Neuronal stem cell (in vitro differentiated cells): ENCODE data around the gene ATG14.

ENCODE experiments used
- DNase-seq: peaks from one replicate; pipeline ENCODE4 v3.0.0-alpha.2; 2013; ENCODE audit warnings: low spot score
- H2AFZ ChIP-seq: one replicate; pipeline ENCODE4 v1.6.1; 2013; ENCODE audit warnings: mild to moderate bottlenecking, low read length, inconsistent platforms
- H2AK5ac ChIP-seq: 2 replicates; pipeline ENCODE4 v1.6.1; 2013; ENCODE audit warnings: low read depth, mild to moderate bottlenecking, inconsistent platforms, low read length, moderate library complexity, mixed read lengths
- H2BK120ac ChIP-seq: 2 replicates; pipeline ENCODE4 v1.6.1; 2013; ENCODE audit warnings: low read depth, mild to moderate bottlenecking, inconsistent platforms, low read length, moderate library complexity, mixed read lengths
- H2BK12ac ChIP-seq: one replicate; pipeline ENCODE4 v1.6.1; 2013; ENCODE audit warnings: low read length, inconsistent platforms
- H2BK15ac ChIP-seq: 2 replicates; pipeline ENCODE4 v1.6.1; 2013; ENCODE audit warnings: mild to moderate bottlenecking, low read length, inconsistent platforms, mixed read lengths
- H2BK5ac ChIP-seq: one replicate; pipeline ENCODE4 v1.6.1; 2013; ENCODE audit warnings: inconsistent platforms, mild to moderate bottlenecking, low read length, moderate library complexity
- H3K14ac ChIP-seq: one replicate; pipeline ENCODE4 v1.6.1; 2013; ENCODE audit warnings: low read length, inconsistent platforms
- H3K18ac ChIP-seq: 2 replicates; pipeline ENCODE4 v1.6.1; 2013; ENCODE audit warnings: low read length, inconsistent platforms
- H3K23ac ChIP-seq: 2 replicates; pipeline ENCODE4 v1.6.1; 2013; ENCODE audit warnings: low read depth, mild to moderate bottlenecking, mixed read lengths, low read length, inconsistent platforms; ENCODE audit not compliant: poor library complexity
- H3K27ac ChIP-seq: replicated peaks from 3 replicates; pipeline ENCODE4 v1.5.1; 2013; ENCODE audit warnings: low read length, inconsistent platforms
- H3K27me3 ChIP-seq, 3 experiments: 2 replicates each; pipeline ENCODE4 v1.6.1; 2013; ENCODE audit warnings: low read length in 3 of 3, mild to moderate bottlenecking in 2 of 3, inconsistent platforms in 1 of 3, low read depth in 1 of 3, mixed read lengths in 1 of 3, moderate library complexity in 1 of 3; ENCODE audit not compliant: control insufficient read depth in 3 of 3, insufficient read depth in 3 of 3
- H3K36me3 ChIP-seq, 2 donors: replicated peaks in 1 of 2; 2 replicates each; pipeline ENCODE4 v1.6.1; 2013; ENCODE audit warnings: low read length in 2 of 2; ENCODE audit not compliant: control insufficient read depth in 2 of 2, insufficient read depth in 2 of 2
- H3K4ac ChIP-seq: 2 replicates; pipeline ENCODE4 v1.6.1; 2013; ENCODE audit warnings: inconsistent platforms, mild to moderate bottlenecking, low read length, moderate library complexity
- H3K4me1 ChIP-seq, 2 donors: 1 replicate in 1 of 2; 2 replicates in 1 of 2; pipeline ENCODE4 v1.6.1; 2013; ENCODE audit warnings: low read length in 2 of 2, low read depth in 1 of 2; ENCODE audit not compliant: control insufficient read depth in 2 of 2, insufficient read depth in 1 of 2
- H3K4me2 ChIP-seq: one replicate; pipeline ENCODE4 v1.6.1; 2013; ENCODE audit warnings: mild to moderate bottlenecking, low read length, inconsistent platforms; ENCODE audit not compliant: insufficient read depth, poor library complexity, severe bottlenecking
- H3K4me3 ChIP-seq, 2 donors: 2 replicates each; pipeline ENCODE4 v1.5.1; 2013; ENCODE audit warnings: low read length in 2 of 2, mild to moderate bottlenecking in 2 of 2, inconsistent platforms in 1 of 2, moderate library complexity in 1 of 2
- H3K79me1 ChIP-seq: one replicate; pipeline ENCODE4 v1.6.1; 2013; ENCODE audit warnings: low read depth, mild to moderate bottlenecking, inconsistent platforms, low read length, moderate library complexity
- H3K9ac ChIP-seq: one replicate; pipeline ENCODE4 v1.6.1; 2013; ENCODE audit warnings: mild to moderate bottlenecking, low read depth, low read length, inconsistent platforms; ENCODE audit not compliant: poor library complexity
- H3K9me3 ChIP-seq, 2 donors: replicated peaks in 1 of 2; 2 replicates each; pipeline versions ENCODE3 to v1.6.1; 2013; ENCODE audit warnings: low read length in 2 of 2, mild to moderate bottlenecking in 2 of 2, inconsistent platforms in 1 of 2, low read depth in 1 of 2, mixed read lengths in 1 of 2, moderate library complexity in 1 of 2; ENCODE audit not compliant: control insufficient read depth in 2 of 2, insufficient read depth in 1 of 2
- H4K8ac ChIP-seq: one replicate; pipeline ENCODE4 v1.6.1; 2013; ENCODE audit warnings: low read depth, mild to moderate bottlenecking, inconsistent platforms, low read length, moderate library complexity
- H4K91ac ChIP-seq: one replicate; pipeline ENCODE4 v1.6.1; 2013; ENCODE audit warnings: low read length, low read depth, mild to moderate bottlenecking, inconsistent platforms; ENCODE audit not compliant: poor library complexity
- WGBS, 2 donors: extraction: QIAGEN DNeasy Blood & Tissue Kit; methylation state at CpG; one replicate each; pipeline ENCODE4 v1.1.7; 2013; ENCODE audit warnings: missing lambda C conversion rate in 2 of 2, mixed read lengths in 1 of 2; ENCODE audit not compliant: insufficient read length in 2 of 2, insufficient replicate concordance in 1 of 2; ENCODE audit errors: extremely low coverage in 2 of 2; 5-methylcytosine and 5-hydroxymethylcytosine counted together

The ATG14 gene

GRCh38 chr14:55341781-55342180, 69.8 kb downstream of the ATG14 start:
- Histone ChIP-seq H2AFZ (no peak overlapping the region), H3K4me2 (no peak overlapping the region), H4K91ac (no peak overlapping the region), H3K79me1 (no peaks in the 10 kb centered on the region), H3K14ac (no peak overlapping the region), H2BK15ac (no peak overlapping the region), H2BK12ac (no peak overlapping the region), H2BK5ac (no peak overlapping the region), H2BK120ac (no peak overlapping the region), H3K9me3 (no peaks in the 10 kb centered on the region), H3K4me1 (peaks cover 0 to 3% of the 10 kb centered on the region in 2 donors), H2AK5ac (no peak overlapping the region), H3K4me3 (no peak overlapping the region), H3K36me3 (no peaks in the 10 kb centered on the region), H3K27me3 (no peaks in the 10 kb centered on the region), H3K4ac (no peak overlapping the region), H3K23ac (no peak overlapping the region), H3K9ac (no peak overlapping the region), H3K27ac (no peak overlapping the region), H4K8ac (no peak overlapping the region), H3K18ac (no peak overlapping the region)
- no peak for DNase-seq
- WGBS, 2 donors = no CpG with 5 or more reads among the region's 2 CpGs

DNA sequence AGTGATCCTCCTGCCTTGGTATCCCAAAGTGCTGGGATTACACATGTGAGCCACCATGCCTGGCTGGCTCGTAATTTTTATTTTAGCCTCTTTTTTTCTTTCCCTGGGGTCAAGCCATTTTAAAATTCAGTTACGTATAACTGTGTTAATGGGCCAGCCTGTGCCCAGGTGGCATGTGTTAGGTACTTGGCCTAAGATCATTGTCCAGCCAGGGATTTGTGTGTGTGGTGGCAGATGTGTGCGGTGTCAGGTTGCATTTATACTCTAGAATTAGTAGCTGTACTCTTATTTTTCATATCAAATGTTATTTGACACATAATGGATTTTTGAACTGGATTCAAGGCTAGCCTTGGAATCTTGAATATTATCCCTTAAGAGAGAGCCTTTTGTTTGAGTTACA, 71.1 kb downstream of the ATG14 start:
- no peaks in the 10 kb centered on the region for H3K36me3 ChIP-seq
- H3K79me1 ChIP-seq = no peaks in the 10 kb centered on the region
- H2BK15ac ChIP-seq = no peak overlapping the region
- no peak overlapping the region for H3K9ac ChIP-seq
- H3K23ac ChIP-seq = no peak overlapping the region
- no CpG with 5 or more reads among the region's 3 CpGs for WGBS, 2 donors
- no peak overlapping the region for H2AK5ac ChIP-seq
- H3K4me2 ChIP-seq = no peak overlapping the region
- no peak overlapping the region for H3K18ac ChIP-seq
- H2AFZ ChIP-seq = no peak overlapping the region
- no peak for DNase-seq
- no peak overlapping the region for H2BK5ac ChIP-seq
- no peak overlapping the region for H3K14ac ChIP-seq
- H2BK120ac ChIP-seq = no peak overlapping the region
- no peak overlapping the region for H3K4me3 ChIP-seq
- no peak overlapping the region for H4K8ac ChIP-seq
- H4K91ac ChIP-seq = no peak overlapping the region
- H3K4ac ChIP-seq = no peak overlapping the region
- H2BK12ac ChIP-seq = no peak overlapping the region
- H3K4me1 ChIP-seq = peaks cover 0 to 3% of the 10 kb centered on the region in 2 donors
- H3K27ac ChIP-seq = no peak overlapping the region
- H3K9me3 ChIP-seq = no peaks in the 10 kb centered on the region
- no peaks in the 10 kb centered on the region for H3K27me3 ChIP-seq

DNA sequence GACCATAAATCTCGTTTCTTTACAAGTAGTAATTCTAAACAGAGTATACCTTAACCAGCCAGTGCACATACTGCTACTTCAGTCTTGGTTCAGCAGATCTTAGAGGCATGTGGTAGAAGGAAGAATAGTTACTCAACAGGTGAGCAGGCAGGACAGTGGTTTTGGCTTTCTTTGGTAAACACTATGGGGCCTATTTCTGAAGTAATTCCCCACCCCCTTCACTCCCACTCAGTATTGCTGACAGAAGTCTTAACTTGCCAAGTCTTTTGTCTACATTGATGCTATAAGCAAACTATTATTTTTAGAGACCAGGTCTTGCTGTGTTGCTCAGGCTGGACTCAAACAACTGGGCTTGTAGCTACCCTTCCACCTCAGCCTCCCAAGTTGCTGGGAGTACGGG, 71.9 kb downstream of the ATG14 start:
- H2BK12ac ChIP-seq = no peak overlapping the region
- H3K14ac ChIP-seq = no peak overlapping the region
- H3K4ac ChIP-seq = no peak overlapping the region
- H2BK5ac ChIP-seq = no peak overlapping the region
- DNase-seq = no peak
- no peak overlapping the region for H3K18ac ChIP-seq
- H4K91ac ChIP-seq = no peak overlapping the region
- no CpG with 5 or more reads among the region's 2 CpGs for WGBS, 2 donors
- H4K8ac ChIP-seq = no peak overlapping the region
- no peak overlapping the region for H2AK5ac ChIP-seq
- H3K36me3 ChIP-seq = no peaks in the 10 kb centered on the region
- H3K4me1 ChIP-seq = peaks cover 0 to 3% of the 10 kb centered on the region in 2 donors
- H3K27me3 ChIP-seq = no peaks in the 10 kb centered on the region
- H3K4me2 ChIP-seq = no peak overlapping the region
- no peaks in the 10 kb centered on the region for H3K9me3 ChIP-seq
- H3K9ac ChIP-seq = no peak overlapping the region
- H2BK15ac ChIP-seq = no peak overlapping the region
- no peak overlapping the region for H3K4me3 ChIP-seq
- no peak overlapping the region for H3K23ac ChIP-seq
- H3K27ac ChIP-seq = no peak overlapping the region
- H3K79me1 ChIP-seq = no peaks in the 10 kb centered on the region
- H2BK120ac ChIP-seq = no peak overlapping the region
- no peak overlapping the region for H2AFZ ChIP-seq

- H4K8ac ChIP-seq = no peak overlapping the region
- H3K36me3 ChIP-seq = no peaks in the 10 kb centered on the region
- H2AFZ ChIP-seq = no peak overlapping the region
- H3K14ac ChIP-seq = no peak overlapping the region
- peaks cover 0 to 3% of the 10 kb centered on the region in 2 donors for H3K4me1 ChIP-seq
- no CpG with 5 or more reads among the region's 3 CpGs for WGBS, 2 donors
- no peak overlapping the region for H3K4ac ChIP-seq
- H2AK5ac ChIP-seq = no peak overlapping the region
- no peak overlapping the region for H4K91ac ChIP-seq
- H3K9me3 ChIP-seq = no peaks in the 10 kb centered on the region
- H2BK15ac ChIP-seq = no peak overlapping the region
- no peak overlapping the region for H3K9ac ChIP-seq
- H3K4me2 ChIP-seq = no peak overlapping the region
- DNase-seq = no peak
- no peak overlapping the region for H2BK120ac ChIP-seq
- H2BK12ac ChIP-seq = no peak overlapping the region
- no peak overlapping the region for H3K4me3 ChIP-seq
- no peak overlapping the region for H2BK5ac ChIP-seq
- no peak overlapping the region for H3K18ac ChIP-seq
- no peak overlapping the region for H3K23ac ChIP-seq
- no peak overlapping the region for H3K27ac ChIP-seq
- peaks cover 2% of the 10 kb centered on the region for H3K79me1 ChIP-seq
- H3K27me3 ChIP-seq = no peaks in the 10 kb centered on the region
Observed at GRCh38 chr14:55336691-55337090, 74.9 kb downstream of the ATG14 start.
